Activated T-cell treated with anti-CD3 and anti-CD28 coated beads, Interleukin-2, amount 50 U/mL, for 48 hours (primary cell): Measurements from ENCODE around the gene MIPOL1.

Experiments
- DNase-seq, 2 experiments: peaks; one replicate each; pipeline ENCODE4 v3.0.0-alpha.2; 2020

The MIPOL1 gene

GRCh38 chr14:37466623-37467088 is 268.9 kb downstream of the MIPOL1 start:
- DNase-seq = no peak

GRCh38 chr14:37469650-37470049 is 271.9 kb downstream of the MIPOL1 start:
- DNase-seq = no peak

- DNase-seq = no peak
Measured at GRCh38 chr14:37470251-37470650, 272.5 kb downstream of the MIPOL1 start.

- no peak for DNase-seq
Measured at GRCh38 chr14:37472906-37473305, 275.2 kb downstream of the MIPOL1 start.

- no peak for DNase-seq
Measured at GRCh38 chr14:37474191-37474590, 276.5 kb downstream of the MIPOL1 start.

GRCh38 chr14:37480446-37481290 is 282.9 kb downstream of the MIPOL1 start:
- DNase-seq = no peak

GRCh38 chr14:37482428-37482827 is 284.7 kb downstream of the MIPOL1 start:
- DNase-seq = no peak

GRCh38 chr14:37483672-37484071 is 285.9 kb downstream of the MIPOL1 start:
- no peak for DNase-seq

GRCh38 chr14:37490607-37491006 is 292.9 kb downstream of the MIPOL1 start:
- no peak for DNase-seq

- no peak for DNase-seq
Measured at GRCh38 chr14:37491076-37491475, 293.3 kb downstream of the MIPOL1 start.

GRCh38 chr14:37493606-37494005 is 295.9 kb downstream of the MIPOL1 start:
- DNase-seq = no peak

- no peak for DNase-seq
Measured at GRCh38 chr14:37497422-37497821, 299.7 kb downstream of the MIPOL1 start.

- no peak for DNase-seq
Measured at GRCh38 chr14:37501877-37502276, 304.1 kb downstream of the MIPOL1 start.

GRCh38 chr14:37508503-37508902 is 310.8 kb downstream of the MIPOL1 start:
- no peak for DNase-seq

- DNase-seq = no peak
Measured at GRCh38 chr14:37512173-37512572, 314.4 kb downstream of the MIPOL1 start.

GRCh38 chr14:37515771-37516170 is 318.0 kb downstream of the MIPOL1 start:
- no peak for DNase-seq

GRCh38 chr14:37526994-37527393 is 329.3 kb downstream of the MIPOL1 start:
- no peak for DNase-seq

GRCh38 chr14:37539992-37540391 is 342.3 kb downstream of the MIPOL1 start:
- no peak for DNase-seq

GRCh38 chr14:37544407-37544806 is 346.7 kb downstream of the MIPOL1 start:
- DNase-seq = no peak

- DNase-seq = no peak
Measured at GRCh38 chr14:37545174-37545573, 347.4 kb downstream of the MIPOL1 start.

GRCh38 chr14:37546621-37547447 is 349.1 kb downstream of the MIPOL1 start:
- no peak for DNase-seq

- DNase-seq = no peak
Measured at GRCh38 chr14:37550511-37550910, 352.8 kb downstream of the MIPOL1 start.

- no peak for DNase-seq
Measured at GRCh38 chr14:37551119-37551518, 353.4 kb downstream of the MIPOL1 start.
